Islet of Langerhans (tissue), 1 donor: ENCODE measurements around the gene PTPRCAP.
"Not testable (repeated sequence)": the region's sequence is repeated elsewhere in the genome, so short reads cannot be mapped to it uniquely, and the experiment has no call there.

Experiments
- FAIRE-seq: peaks from one replicate; lab custom pipeline; 2011; peaks lifted over from hg19 to GRCh38; lab: Jason Lieb, UNC

The PTPRCAP gene

DNA sequence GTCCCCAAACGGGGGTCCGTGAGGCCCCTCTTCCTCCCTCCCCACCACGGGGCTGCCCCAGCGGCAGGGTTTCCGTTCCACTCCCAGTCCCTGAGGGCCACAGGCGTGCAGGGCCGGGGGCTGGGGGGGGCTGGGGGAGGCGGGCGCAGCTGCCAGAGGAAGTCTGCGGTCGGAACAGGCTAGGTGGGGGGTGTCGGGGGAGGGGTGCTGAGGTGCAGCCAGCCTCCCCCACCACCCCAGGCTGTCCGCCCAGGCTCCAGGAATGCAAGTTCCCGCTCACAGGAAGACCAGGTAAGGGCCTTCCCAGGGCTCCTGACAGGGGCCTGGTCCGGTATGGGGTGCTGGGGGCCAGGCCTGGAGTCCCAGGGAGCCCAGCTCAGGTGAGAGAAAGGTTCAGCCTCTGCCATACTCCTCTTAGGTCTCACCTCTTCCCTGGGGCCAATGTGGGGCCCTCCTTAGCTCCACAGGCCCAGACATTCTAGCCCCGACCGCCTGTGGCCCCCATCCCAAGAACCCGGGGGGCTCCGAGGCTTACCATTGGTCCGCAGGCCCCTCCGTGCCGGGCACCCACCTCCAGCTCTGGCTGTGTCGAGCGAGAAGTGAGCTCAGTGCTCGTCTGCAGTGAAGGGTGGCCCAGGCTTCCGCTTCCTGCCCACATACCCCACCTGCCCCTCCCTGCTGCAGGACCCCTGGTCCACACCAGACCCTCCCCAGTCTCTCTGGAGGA lies at the start of gene PTPRCAP:
Gene PTPRCAP, minus strand, starts transcription at position 601 of the 727 bp plus-strand sequence. Its CDS starts 63 bp downstream, at position 538.
- no peak for FAIRE-seq

DNA sequence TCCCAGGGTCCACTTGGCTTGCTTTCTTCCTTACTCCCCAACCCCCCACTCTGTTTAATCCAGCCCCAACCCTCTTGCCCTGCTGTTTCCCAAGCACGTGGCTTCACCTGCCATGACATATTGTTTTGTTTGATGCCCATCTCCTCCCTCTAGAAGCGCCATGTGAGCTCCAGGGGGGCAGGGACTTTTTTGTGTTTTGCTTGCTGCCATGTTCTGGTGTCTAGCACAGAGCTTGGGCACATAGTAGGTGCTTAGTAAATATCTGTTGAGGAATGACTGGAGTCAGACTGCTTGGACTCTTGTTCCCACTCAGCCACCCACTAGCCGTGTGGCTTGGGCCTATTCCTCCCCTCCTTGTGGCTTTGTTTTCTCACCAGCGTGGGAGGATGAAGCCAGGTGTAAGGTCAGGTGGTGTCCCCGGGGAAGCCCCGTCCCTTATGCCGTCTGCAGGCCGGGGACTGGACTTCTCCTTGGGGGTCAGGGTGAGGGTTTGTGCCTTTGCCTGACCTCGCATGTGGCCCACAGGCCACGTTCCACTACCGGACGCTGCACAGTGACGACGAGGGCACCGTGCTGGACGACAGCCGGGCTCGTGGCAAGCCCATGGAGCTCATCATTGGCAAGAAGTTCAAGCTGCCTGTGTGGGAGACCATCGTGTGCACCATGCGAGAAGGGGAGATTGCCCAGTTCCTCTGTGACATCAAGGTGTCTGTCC lies 49.2 kb upstream of the PTPRCAP start:
- no peak for FAIRE-seq

DNA sequence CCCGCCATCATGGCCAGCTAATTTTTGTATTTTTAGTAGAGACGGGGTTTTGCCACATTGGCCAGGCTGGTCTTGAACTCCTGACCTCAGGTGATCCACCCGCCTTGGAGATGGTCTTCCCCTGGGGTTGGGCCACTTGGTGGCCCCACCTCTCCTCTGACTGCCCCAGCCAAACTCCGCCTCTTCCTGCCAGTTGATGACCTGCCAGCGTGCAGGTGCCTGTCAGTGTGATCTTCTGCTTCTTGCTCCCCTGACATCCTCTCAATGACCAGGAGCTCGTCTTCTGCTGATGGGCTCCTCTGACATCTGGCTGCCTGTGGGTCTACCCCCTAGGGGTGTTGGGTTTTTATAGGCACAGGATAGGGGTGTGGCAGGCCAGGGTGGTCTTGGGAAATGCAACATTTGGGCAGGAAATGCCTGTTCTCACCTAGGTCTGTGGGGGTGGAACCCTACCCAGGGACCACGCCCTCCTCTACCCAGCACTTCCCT lies 48.4 kb upstream of the PTPRCAP start:
- not testable (repeated sequence) for FAIRE-seq

- FAIRE-seq = no peak
Observed at GRCh38 chr11:67484847-67485311, 47.4 kb upstream of the PTPRCAP start.

DNA sequence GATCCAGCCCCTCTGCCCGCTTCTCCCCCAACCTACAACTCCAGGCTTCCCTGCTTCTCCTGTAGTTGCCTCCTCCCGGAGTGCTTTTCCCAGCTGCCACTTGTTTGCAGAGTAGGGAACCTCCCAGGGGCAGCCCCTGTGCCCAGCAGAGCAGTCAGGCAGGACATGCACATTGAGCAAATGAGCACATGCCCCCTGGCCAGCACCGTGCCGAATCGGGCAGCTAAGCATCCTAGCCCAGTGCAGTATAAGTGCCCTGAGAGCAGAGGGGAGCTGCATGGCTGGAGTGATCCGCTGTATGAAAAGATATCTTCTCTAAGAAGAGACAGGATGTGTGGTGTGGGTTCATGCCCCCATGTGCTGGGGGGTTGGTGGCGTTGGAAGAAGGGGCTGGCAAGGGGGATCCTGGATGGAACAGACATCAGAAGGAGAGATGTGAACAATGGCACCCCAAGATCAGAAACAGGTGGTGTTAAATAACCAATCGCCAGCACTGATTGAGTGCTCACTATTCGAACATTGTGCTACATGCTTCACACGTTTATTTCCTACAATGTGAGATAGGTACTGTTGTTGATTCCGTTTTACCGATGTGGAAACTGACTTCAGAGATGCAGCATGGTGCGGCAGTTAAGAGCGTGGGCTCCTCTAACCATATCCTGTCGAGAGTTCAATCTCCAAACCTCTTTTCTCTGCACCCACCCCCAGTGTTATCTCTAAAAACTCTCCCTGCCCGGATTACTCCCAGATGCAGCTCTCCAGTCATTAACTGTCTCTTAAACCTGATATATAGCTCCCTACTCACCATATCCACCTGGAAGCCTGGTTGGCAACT lies 46.6 kb upstream of the PTPRCAP start:
- FAIRE-seq = no peak

DNA sequence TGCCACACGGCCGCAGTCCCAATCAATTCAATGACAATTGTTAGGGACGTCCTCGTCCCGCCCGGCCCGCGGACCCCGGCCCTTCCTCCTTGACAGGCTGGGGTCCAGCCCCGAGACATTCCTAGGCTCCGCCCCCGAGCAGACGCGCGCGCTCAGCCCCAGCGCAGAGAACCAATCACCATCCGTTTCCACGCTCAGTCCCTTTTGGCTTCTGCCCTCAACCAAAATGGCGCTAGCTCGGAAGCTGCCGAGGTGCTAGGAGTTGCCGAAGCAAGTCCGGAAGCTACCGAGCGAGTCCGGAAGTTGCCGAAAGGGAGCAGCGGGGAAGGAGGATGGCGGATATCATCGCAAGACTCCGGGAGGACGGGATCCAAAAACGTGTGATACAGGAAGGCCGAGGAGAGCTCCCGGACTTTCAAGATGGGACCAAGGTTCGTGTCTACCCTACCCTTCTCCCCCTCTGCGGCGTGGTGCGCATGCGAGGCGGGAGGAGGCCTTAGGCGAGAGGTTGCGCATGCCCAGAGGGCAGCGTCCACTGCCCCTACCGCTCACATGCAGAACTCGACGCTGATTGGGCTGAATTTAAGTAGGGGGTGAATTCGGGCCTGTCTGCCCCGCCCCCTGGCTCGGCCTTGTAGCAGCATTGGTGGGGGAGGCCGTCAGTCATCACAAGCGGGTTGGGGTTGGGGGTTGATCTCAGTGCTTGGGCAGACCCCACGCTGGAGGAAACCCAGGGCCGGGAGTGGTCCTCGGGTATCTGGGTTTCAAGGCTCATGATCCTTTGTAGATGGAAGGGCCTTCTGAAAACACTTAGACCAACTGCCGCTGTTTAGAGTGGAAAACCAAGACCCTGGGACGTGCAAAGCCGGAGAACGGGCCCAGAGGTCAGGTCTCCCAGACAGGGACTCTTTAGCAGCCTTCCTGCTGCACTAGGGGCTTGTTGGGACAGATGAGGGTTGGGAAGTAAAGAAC lies 45.6 kb upstream of the PTPRCAP start, which contains the start of gene AIP:
Gene AIP, plus strand, starts transcription at position 200 of the 972 bp plus-strand sequence. Its CDS starts 133 bp downstream, at position 333.
- no peak for FAIRE-seq

DNA sequence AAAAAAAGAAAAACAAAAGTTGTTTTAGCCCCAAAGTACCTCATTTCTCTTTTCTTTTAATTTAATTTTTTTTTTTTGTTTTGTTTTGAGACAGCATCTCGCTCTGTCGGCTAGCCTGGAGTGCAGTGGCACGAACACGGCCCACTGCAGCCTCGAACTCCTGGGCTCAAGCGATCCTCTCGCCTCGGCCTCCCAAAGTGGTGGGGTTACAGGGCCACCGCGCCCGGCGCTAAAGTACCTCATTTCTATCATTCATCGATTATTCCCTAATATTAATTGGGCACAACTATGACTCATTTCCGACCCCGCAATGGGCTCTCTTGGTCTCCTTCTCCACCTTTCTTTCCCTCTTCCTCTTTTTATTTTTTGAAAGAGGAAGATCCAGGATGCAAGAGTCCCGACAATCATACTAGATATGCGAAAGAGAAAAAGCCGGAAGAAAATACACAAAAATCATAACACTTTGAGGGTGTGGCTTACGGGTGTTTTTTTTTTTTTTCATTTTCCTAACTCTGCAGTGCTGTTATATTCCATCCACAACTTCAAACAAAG lies 44.9 kb upstream of the PTPRCAP start:
- no peak for FAIRE-seq

DNA sequence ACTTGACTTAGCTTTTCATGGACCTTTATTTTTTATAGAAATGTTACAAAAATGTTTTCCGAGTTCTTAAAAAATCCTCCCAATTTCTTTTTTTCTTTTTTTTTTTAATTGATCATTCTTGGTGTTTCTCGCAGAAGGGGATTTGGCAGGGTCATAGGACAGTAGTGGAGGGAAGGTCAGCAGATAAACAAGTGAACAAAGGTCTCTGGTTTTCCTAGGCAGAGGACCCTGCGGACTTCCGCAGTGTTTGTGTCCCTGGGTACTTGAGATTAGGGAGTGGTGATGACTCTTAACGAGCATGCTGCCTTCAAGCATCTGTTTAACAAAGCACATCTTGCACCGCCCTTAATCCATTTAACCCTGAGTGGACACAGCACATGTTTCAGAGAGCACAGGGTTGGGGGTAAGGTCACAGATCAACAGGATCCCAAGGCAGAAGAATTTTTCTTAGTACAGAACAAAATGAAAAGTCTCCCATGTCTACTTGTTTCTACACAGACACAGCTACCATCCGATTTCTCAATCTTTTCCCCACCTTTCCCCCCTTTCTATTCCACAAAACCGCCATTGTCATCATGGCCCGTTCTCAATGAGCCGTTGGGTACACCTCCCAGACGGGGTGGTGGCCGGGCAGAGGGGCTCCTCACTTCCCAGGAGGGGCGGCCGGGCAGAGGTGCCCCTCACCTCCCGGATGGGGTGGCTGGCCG lies 40.0 kb upstream of the PTPRCAP start:
- FAIRE-seq = not testable (repeated sequence)

GRCh38 chr11:67476692-67477091 lies 39.2 kb upstream of the PTPRCAP start:
- FAIRE-seq = not testable (repeated sequence)

- no peak for FAIRE-seq
Observed at GRCh38 chr11:67472882-67473281, 35.4 kb upstream of the PTPRCAP start.

- FAIRE-seq = no peak
Observed at GRCh38 chr11:67470337-67471002, 33.0 kb upstream of the PTPRCAP start.

DNA sequence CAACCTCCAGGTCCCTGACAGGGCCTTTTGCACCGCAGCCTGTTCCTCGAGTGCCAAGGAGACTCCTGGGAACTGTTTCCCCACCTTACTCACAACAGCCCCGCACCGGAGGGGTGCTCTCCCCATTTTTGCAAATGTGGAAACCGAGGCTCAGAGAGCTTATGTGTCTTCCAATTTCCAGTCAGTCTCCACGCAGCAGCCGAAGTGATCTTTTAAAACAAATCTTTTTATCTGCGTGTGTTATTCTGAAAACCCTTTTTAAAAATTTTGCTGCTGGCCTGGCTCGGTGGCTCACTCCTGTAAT lies 32.0 kb upstream of the PTPRCAP start:
- FAIRE-seq = no peak

DNA sequence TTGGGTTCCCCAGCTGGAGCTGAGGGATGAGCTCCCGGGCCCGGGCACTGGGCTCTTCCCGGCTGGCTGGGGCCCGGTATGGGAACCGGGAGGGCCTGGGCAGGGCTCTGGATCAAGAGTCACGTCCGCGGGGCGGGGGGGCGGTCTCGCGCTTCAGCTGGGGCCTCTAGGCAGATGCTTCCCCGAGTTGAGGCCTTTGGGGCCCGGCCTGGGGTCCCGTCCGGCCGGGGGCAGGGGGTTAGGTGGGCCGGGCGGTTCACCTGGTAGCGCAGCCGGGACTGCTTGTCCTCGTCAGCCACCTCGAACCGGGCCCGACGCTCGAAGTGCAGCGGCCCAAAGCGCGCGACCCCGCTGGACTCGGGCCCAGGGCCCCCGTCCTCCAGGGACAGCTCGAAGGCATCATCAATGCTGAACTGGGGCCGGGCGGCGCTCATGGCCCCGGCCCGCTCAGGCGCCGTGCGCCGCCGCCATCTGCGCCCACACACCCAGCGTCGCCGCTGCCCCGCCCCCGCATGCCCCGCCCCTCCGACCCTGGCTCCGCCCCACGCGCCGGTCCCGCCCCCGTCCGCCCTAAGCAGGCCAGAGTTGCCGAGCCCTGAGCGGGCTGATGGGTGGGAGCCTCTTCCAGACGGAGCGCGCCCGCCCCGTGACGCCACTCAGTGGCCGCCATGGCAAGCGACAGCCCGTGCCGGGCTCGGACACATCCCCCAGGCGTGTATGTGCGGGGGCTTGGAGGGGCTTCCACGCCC lies 31.5 kb upstream of the PTPRCAP start, which contains the start of gene TMEM134:
Gene TMEM134, minus strand, starts transcription at position 493 of the 749 bp plus-strand sequence. Its CDS starts 59 bp downstream, at position 434.
- no peak for FAIRE-seq

DNA sequence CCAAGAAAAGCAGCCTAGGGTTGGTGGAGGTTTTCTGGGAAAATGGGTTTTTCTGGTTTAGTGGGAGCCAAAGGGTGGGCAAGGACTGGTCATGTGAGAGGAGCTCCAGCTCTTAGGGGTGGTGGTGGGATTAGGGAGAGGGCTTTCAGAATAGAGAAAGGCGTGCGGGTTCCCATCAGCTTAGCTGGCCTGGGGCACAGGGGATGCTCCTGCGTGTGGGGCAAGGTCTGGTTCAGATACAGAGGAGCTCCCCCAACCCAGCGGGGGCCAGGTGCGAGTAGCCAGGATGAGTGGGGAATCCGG lies 30.9 kb upstream of the PTPRCAP start:
- no peak for FAIRE-seq

DNA sequence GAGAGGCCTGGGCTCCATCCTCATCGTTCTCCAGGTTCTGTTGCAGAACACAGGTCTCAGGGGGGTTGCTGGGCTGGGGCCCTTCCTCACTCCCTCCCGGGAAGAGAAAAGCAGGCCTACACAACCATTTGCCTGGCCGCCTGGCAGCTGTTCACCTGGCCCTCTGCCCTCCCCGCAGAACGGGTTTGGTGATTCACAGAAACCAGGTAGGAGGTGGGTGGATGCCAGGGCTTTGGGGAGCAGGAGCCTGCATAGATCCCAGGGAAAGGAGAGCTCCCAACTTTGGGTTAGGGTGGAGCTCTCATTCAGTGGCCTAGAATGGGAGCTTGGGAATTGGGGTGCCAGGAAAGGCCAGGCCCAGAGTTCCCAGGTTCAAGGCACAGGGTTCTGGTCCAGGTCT lies 30.6 kb upstream of the PTPRCAP start:
- FAIRE-seq = no peak

- FAIRE-seq = no peak
Observed at GRCh38 chr11:67466962-67467771, 29.7 kb upstream of the PTPRCAP start.

GRCh38 chr11:67466367-67466766 lies 28.9 kb upstream of the PTPRCAP start:
- FAIRE-seq = no peak

DNA sequence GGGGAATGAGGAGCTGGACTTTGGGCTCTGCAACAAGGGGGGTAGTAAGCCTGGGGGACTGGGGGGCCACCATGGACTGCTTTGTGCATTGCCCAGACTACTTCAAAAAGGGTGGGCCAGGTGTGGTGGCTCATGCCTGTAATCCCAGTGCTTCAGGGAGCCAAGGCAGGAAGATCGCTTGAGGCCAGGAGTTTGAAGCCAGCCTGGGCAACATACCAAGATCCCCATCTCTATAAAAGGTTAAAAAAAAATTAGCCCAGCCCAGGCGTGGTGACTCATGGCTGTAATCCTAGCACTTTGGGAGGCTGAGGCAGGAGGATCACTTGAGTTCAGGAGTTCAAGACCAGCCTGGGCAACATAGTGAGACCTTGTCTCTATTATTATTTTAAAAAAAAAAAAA lies 28.0 kb upstream of the PTPRCAP start:
- not testable (repeated sequence) for FAIRE-seq
